Upper lobe of left lung (tissue), 4 donors: Measurements from ENCODE around the gene DLG2.

Source experiments
- CTCF ChIP-seq, 6 experiments: fragments of 450-650 bp in 4 of 6; fragments of 200-600 bp in 2 of 6; sonication (generic) in 2 of 6; IDR thresholded peaks; one replicate each; pipeline ENCODE4 v1.5.1; 2016 to 2019; ENCODE audit warnings: antibody characterized with exemption in 6 of 6
- POLR2A ChIP-seq, 4 donors: fragments of 450-650 bp; IDR thresholded peaks; one replicate each; pipeline ENCODE4 v1.5.1; 2016 to 2017; ENCODE audit warnings: antibody characterized with exemption in 4 of 4, mild to moderate bottlenecking in 2 of 4
- POLR2AphosphoS5 ChIP-seq, 2 donors: sonication (generic); formaldehyde crosslinking; IDR thresholded peaks; one replicate each; pipeline ENCODE4 v1.5.1; 2017; ENCODE audit warnings: antibody characterized with exemption in 2 of 2

GRCh38 chr11:84588131-84588829 lies 1038.9 kb downstream of the DLG2 start:
- TF ChIP-seq CTCF (IDR thresholded peaks at IDR 0.05) (no peak), POLR2A (IDR thresholded peaks at IDR 0.05) (no peak), POLR2AphosphoS5 (IDR thresholded peaks at IDR 0.05) (no peak)
